Measurements from ENCODE around the gene SH3YL1. TPM values are rescaled to one million over a fixed set of nuclear protein-coding genes. Genes with fewer than 3 reads are reported as not detected.

The SH3YL1 gene
- total RNA-seq, 1 experiment from 2014 or later = 25.7 TPM

GRCh38 chr2:282371-283263 lies 18.8 kb upstream of the SH3YL1 start:
- DNase-seq (ENCODE audit: extremely low read depth, low read depth) = no peak

- no peak for DNase-seq (ENCODE audit: extremely low read depth, low read depth)
These were observed 17.5 kb upstream of the SH3YL1 start for GRCh38 chr2:281381-281780.

- DNase-seq (ENCODE audit: extremely low read depth, low read depth) = no peak
These were observed 16.8 kb upstream of the SH3YL1 start for GRCh38 chr2:280650-281110.

DNA sequence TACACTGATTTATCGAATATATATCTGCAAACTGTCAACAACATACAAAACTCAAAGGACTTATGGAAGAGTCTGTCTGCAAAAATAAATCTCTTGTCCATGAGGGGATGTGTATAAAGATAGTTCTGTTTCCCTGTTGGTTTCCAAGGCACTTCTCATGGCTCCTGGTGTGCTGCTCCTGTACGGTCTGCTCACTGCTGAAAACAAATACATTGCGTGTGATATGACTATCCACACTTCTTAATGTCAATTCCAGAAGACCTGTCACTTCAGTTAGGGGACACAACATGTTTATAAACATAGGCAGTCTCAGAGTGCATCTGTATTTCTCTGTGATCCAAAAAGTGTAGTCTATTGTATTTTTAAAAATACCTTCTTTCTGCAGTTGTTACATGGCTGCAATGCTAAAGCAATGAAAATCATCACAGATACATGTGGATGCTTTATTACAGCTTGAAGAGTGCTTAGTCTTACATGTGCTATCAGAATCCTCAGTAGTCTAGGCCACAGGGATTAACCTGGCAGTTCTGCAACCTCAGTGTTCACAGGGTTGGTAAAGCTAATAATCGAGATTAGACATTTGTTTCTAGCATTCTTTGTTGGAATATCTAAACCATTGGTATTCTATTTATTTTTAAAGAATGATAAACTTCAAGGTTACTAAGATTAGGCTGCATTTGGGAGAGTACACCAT lies 16.3 kb upstream of the SH3YL1 start:
- DNase-seq (ENCODE audit: extremely low read depth, low read depth) = no peak

DNA sequence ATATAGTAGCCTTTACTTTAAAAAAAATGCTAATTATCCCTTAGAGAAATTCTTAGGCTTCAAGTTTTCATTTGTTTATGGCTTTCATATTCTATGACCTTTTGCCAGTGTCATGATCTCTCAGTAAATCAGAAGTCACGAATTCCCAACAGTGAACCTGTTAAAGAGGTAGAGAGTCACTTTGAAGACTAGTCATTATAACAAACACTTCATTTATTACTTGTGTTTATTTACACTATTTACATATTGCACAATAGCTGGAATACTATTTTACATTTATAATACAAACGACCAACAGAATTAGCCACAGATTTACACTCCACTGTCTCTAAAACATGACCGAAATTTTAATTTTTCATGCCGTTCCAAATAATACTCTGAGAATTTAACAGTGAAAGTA lies 15.5 kb upstream of the SH3YL1 start:
- no peak for DNase-seq (ENCODE audit: extremely low read depth, low read depth)

- no peak for DNase-seq (ENCODE audit: extremely low read depth, low read depth)
These were observed 15.1 kb upstream of the SH3YL1 start for GRCh38 chr2:278927-279320.

GRCh38 chr2:278312-278926 lies 14.6 kb upstream of the SH3YL1 start:
- DNase-seq (ENCODE audit: extremely low read depth, low read depth) = no peak

GRCh38 chr2:275466-275865 lies 11.6 kb upstream of the SH3YL1 start:
- DNase-seq (ENCODE audit: extremely low read depth, low read depth) = no peak

DNA sequence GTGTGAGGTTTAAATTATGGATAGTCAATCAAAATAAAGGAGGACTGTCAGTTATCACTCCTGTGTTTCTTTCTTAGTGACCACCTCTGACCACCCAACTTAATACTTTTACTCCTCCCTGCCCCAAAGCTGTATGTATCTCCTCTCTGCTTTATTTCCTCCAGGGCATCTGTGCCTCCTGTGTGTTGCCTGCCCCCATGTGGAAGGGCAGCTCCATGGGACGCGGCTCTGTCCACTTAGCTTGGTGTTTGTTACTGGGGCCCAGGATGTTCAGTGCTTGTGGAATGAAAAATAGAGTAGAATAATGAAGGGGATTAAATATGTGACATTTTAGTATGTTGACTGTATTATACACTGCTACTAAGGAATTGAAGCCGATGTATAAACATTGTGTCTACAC lies 10.7 kb upstream of the SH3YL1 start:
- no peak for DNase-seq (ENCODE audit: extremely low read depth, low read depth)

- DNase-seq (ENCODE audit: extremely low read depth, low read depth) = no peak
These were observed 9.5 kb upstream of the SH3YL1 start for GRCh38 chr2:273333-273732.

- DNase-seq (ENCODE audit: extremely low read depth, low read depth) = no peak
These were observed 8.1 kb upstream of the SH3YL1 start for GRCh38 chr2:271917-272316.

- no peak for DNase-seq (ENCODE audit: extremely low read depth, low read depth)
These were observed 7.0 kb upstream of the SH3YL1 start for GRCh38 chr2:270861-271260.

GRCh38 chr2:269356-270030 lies 5.7 kb upstream of the SH3YL1 start:
- no peak for DNase-seq (ENCODE audit: extremely low read depth, low read depth)

DNA sequence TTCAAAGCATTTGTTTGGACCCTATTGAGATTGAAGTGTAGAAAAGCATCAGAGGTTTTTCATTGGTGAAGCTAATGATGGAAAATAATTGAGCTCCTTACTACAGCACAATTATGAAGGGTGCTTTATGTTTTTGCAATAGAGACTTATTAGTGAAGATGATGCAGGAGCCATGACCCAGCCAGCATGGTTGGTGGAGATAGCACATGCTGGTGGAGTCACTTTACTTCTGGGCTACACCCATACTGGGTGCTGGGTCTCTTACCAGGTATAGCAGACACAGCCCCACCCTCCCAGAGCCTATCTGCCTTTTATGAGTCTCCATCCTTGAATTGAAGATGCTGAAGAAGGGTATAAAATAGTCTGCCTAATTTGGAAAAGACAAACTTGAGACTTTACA lies 4.5 kb upstream of the SH3YL1 start:
- no peak for DNase-seq (ENCODE audit: extremely low read depth, low read depth)

DNA sequence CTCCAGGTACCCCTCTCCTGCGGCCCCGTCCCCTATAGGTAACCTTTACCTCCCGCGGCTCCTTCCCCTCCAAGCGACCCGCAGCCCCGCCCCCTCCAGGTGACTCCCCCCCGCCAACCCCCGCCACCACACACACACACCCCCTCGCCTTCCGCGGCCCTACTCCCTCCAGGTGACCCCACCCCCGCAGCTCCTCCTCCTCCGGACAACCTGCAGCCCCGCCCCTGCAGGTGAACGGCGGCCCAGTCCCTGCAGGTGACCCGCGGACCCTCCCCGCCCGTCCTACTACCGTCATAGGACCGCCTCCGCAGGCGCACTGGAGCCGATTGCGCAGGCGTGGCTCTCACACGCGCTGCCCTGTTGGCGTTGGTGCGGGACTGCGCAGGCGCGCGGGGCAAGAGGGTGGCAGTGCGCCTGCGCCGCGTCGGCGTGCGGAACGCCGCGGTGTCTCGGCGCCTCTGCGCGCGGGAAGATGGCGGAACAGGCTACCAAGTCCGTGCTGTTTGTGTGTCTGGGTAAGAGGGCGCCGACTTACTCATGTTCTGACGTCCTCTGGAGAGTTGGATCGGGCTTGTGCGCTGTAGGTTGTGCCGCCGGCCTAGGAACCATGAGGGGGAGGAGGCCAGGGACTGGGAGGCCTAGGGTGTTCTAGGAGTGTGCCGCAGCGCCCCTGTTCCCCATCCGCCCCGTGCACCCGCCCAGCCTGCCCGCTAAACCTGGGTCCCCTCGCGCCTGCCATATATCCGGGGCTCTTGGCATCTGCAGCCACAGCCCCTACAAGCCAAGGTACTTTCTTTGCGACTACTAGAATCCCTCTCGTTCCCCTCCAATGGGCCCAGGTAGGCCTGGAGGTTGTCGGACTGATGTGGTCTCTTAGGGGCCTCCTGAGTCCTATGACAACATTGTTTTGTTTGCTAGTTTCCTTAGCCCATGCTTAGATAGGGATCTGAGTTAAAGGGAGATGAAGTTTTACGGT lies 949 bp upstream of the SH3YL1 start, which contains the start of gene ACP1:
TSS of gene ACP1 (plus strand) at position 455 of the 976 bp plus-strand sequence. CDS start at position 473, 18 bp downstream.
- DNase-seq (ENCODE audit: extremely low read depth, low read depth) = peak; percentile 91

GRCh38 chr2:263022-263738 lies 652 bp downstream of the SH3YL1 start:
- no peak for DNase-seq (ENCODE audit: extremely low read depth, low read depth)

DNA sequence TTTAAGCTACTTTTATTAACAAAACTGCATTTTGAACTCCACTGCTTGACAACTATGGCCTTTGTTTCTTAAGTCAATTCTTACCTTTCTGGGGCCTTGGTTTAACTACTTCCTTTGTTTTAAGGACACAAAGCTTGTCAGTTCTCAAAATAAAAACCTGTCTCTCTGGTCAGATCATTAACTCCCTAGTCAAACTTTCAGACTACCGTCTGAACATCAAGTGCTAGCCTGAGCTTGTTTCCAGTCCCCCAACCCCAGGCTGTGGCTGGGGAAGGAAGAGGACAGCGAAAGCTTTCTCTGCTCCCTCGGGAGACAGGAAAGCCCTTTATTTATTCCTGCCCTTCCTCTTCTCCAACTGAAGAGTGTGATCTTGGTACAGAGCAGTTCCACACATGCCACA lies 1.7 kb downstream of the SH3YL1 start:
- no peak for DNase-seq (ENCODE audit: extremely low read depth, low read depth)

DNA sequence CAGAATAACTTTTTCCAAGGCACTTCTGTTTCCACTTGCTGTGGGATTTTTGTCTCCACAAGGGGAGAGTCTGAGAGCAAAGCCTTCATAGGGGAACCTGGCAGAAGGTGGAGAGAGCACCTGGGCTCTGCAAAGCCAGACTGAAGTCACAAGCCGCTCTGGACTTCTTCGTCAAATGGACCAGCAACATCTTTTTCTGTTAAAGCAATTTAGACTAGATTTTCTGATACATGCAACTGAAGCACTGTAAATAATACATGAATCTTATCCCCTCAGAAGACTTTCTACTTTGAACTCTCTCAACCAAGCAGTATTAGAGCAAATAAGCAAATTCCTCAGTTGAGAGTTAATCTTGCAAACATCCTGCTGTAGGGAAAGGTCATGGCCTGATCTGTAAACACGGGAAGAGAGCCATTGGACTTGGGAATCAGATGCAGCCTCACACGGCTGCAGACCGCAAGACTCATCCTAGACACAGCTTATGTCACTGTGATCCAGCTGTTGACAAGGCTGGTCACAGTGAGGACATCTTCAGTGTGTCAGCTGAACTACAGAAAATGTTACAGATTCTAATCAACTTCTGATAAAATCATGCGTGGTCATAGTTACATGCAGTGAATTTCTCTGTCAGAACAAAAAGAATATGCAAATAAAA lies 3.2 kb downstream of the SH3YL1 start:
- no peak for DNase-seq (ENCODE audit: extremely low read depth, low read depth)

Data from NCI-H460 (cell line).